ENCODE results near the gene SLC26A5.

- TF ChIP-seq ZNF687 (IDR thresholded peaks at IDR 0.05) (no peak), POLR2A (IDR thresholded peaks at IDR 0.05; ENCODE audit: low read depth, low read length) (no peak), CTCF (IDR thresholded peaks at IDR 0.05 in 2 of 3, conservative IDR thresholded peaks at IDR 0.05 in 1 of 3; ENCODE audit: control insufficient read depth in 2 of 3, extremely low read depth in 1 of 3, insufficient read depth in 1 of 3, low read depth in 3 of 3, low read length in 3 of 3) (no peak)
These were observed 57.4 kb downstream of the SLC26A5 start for GRCh38 chr7:103388469-103389140.

Measured in GM12878 (cell line).